H1 (cell line): ENCODE measurements around the gene FRMD4A. TPM values are rescaled to one million over a fixed set of nuclear protein-coding genes. Genes with fewer than 3 reads are reported as not detected.

Source experiments
- CTCF ChIA-PET: fragments of 300-600 bp; sonication (Branson Sonifier 250); formaldehyde crosslinking; loops from one replicate; lab custom pipeline; 2021; ENCODE audit not compliant: partially characterized antibody; lab: Charles Lee
- POLR2A ChIA-PET: fragments of 300-600 bp; sonication (Branson Sonifier 250); formaldehyde crosslinking; loops from one replicate; lab custom pipeline; 2021; ENCODE audit warnings: inconsistent platforms; ENCODE audit not compliant: partially characterized antibody; lab: Charles Lee
- DNase-seq, 2 experiments: peaks; one replicate each; pipeline versions ENCODE4 v3.0.0 to v3.0.0-alpha.2; 2010 to 2022; ENCODE audit warnings: low spot score in 2 of 2, low read depth in 1 of 2, mixed read lengths in 1 of 2
- FAIRE-seq: peaks from 2 replicates; lab custom pipeline; 2011; peaks lifted over from hg19 to GRCh38; lab: Jason Lieb, UNC
- H2AFZ ChIP-seq: 2 replicates; pipeline ENCODE4 v1.8.1; 2012; ENCODE audit warnings: low read length, inconsistent platforms
- H2AK5ac ChIP-seq: 2 replicates; pipeline ENCODE4 v1.6.1; 2013; ENCODE audit warnings: low read depth, low read length
- H2BK120ac ChIP-seq: replicated peaks from 2 replicates; pipeline ENCODE3; 2013; ENCODE audit warnings: low read depth, low read length, inconsistent platforms
- H2BK12ac ChIP-seq: 2 replicates; pipeline ENCODE4 v1.6.1; 2013; ENCODE audit warnings: low read depth, low read length
- H2BK15ac ChIP-seq: 2 replicates; pipeline ENCODE4 v1.6.1; 2013; ENCODE audit warnings: low read length
- H2BK20ac ChIP-seq: 2 replicates; pipeline ENCODE4 v1.6.1; 2013; ENCODE audit warnings: low read length
- H2BK5ac ChIP-seq: 2 replicates; pipeline ENCODE4 v1.6.1; 2013; ENCODE audit warnings: low read depth, low read length
- H3K14ac ChIP-seq: 2 replicates; pipeline ENCODE4 v1.6.1; 2013; ENCODE audit warnings: inconsistent platforms; ENCODE audit not compliant: insufficient read length
- H3K18ac ChIP-seq: 2 replicates; pipeline ENCODE4 v1.6.1; 2013; ENCODE audit warnings: low read length; ENCODE audit errors: extremely low read depth
- H3K23ac ChIP-seq: 2 replicates; pipeline ENCODE4 v1.6.1; 2013; ENCODE audit warnings: inconsistent platforms; ENCODE audit not compliant: insufficient read length
- H3K23me2 ChIP-seq: 2 replicates; pipeline ENCODE4 v1.6.1; 2013; ENCODE audit warnings: low read depth, low read length
- H3K27ac ChIP-seq: 2 replicates; pipeline ENCODE4 v1.6.1; 2011; ENCODE audit warnings: low read depth, low read length, inconsistent platforms
- H3K27me3 ChIP-seq, 4 experiments: replicated peaks in 1 of 4; 1 replicate in 1 of 4; 2 replicates in 3 of 4; pipeline versions ENCODE4 v1.6.1 to v1.8.1; 2011 to 2013; ENCODE audit warnings: low read length in 3 of 4, mild to moderate bottlenecking in 3 of 4, inconsistent platforms in 2 of 4, mixed read lengths in 2 of 4, moderate library complexity in 1 of 4; ENCODE audit not compliant: control insufficient read depth in 3 of 4, insufficient read depth in 3 of 4; ENCODE audit errors: extremely low read depth in 1 of 4
- H3K36me3 ChIP-seq, 4 experiments: 2 replicates each; pipeline versions ENCODE4 v1.6.1 to v1.8.1; 2011 to 2013; ENCODE audit warnings: mild to moderate bottlenecking in 4 of 4, low read length in 3 of 4, moderate library complexity in 2 of 4, control low read depth in 1 of 4, inconsistent platforms in 1 of 4; ENCODE audit not compliant: insufficient read depth in 4 of 4, control insufficient read depth in 2 of 4
- H3K4ac ChIP-seq: replicated peaks from 2 replicates; pipeline ENCODE3; 2013; ENCODE audit warnings: low read length, low read depth, mixed read lengths, inconsistent platforms; ENCODE audit not compliant: insufficient read length
- H3K4me1 ChIP-seq, 4 experiments: replicated peaks in 1 of 4; 1 replicate in 1 of 4; 2 replicates in 3 of 4; pipeline versions ENCODE4 v1.6.1 to v1.8.1; 2011 to 2013; ENCODE audit warnings: low read length in 3 of 4, inconsistent platforms in 2 of 4, mixed read lengths in 1 of 4; ENCODE audit not compliant: insufficient read depth in 4 of 4, control insufficient read depth in 3 of 4
- H3K4me2 ChIP-seq, 2 experiments: 2 replicates each; pipeline versions ENCODE4 v1.6.1 to v1.8.1; 2011 to 2013; ENCODE audit warnings: low read depth in 2 of 2, low read length in 2 of 2, control low read depth in 1 of 2, inconsistent platforms in 1 of 2, mild to moderate bottlenecking in 1 of 2; ENCODE audit not compliant: insufficient read depth in 1 of 2
- H3K4me3 ChIP-seq, 4 experiments: fragments of 200-600, 300-600 bp in 1 of 4; sonication (generic), shearing (Covaris generic), sonication (Bioruptor Twin) in 1 of 4; 2 replicates each; pipeline versions ENCODE4 v1.5.1 to v1.8.1; 2011 to 2016; ENCODE audit warnings: low read length in 4 of 4, low read depth in 3 of 4, control low read depth in 2 of 4, inconsistent platforms in 2 of 4, mild to moderate bottlenecking in 2 of 4, mixed read lengths in 1 of 4, moderate library complexity in 1 of 4; ENCODE audit not compliant: insufficient read depth in 2 of 4; ENCODE audit errors: extremely low read depth in 1 of 4
- H3K56ac ChIP-seq: replicated peaks from 2 replicates; pipeline ENCODE3; 2013; ENCODE audit warnings: low read depth, mild to moderate bottlenecking, mixed read lengths, low read length, inconsistent platforms; ENCODE audit not compliant: insufficient read length
- H3K79me1 ChIP-seq: 2 replicates; pipeline ENCODE4 v1.6.1; 2013; ENCODE audit warnings: low read depth, low read length, control low read depth
- H3K79me2 ChIP-seq, 2 experiments: 2 replicates each; pipeline versions ENCODE4 v1.6.1 to v1.8.1; 2012 to 2013; ENCODE audit warnings: low read length in 2 of 2, mild to moderate bottlenecking in 2 of 2, inconsistent platforms in 1 of 2; ENCODE audit not compliant: insufficient read depth in 2 of 2, control insufficient read depth in 1 of 2
- H3K9ac ChIP-seq, 4 experiments: replicated peaks in 1 of 4; 1 replicate in 1 of 4; 2 replicates in 3 of 4; pipeline versions ENCODE4 v1.6.1 to v1.8.1; 2011 to 2013; ENCODE audit warnings: low read depth in 3 of 4, low read length in 3 of 4, control low read depth in 2 of 4, mild to moderate bottlenecking in 2 of 4, moderate library complexity in 2 of 4, inconsistent platforms in 1 of 4; ENCODE audit errors: extremely low read depth in 1 of 4
- H3K9me3 ChIP-seq, 2 experiments: 2 replicates each; pipeline versions ENCODE4 v1.6.1 to v1.8.1; 2012 to 2013; ENCODE audit warnings: mild to moderate bottlenecking in 2 of 2, moderate library complexity in 2 of 2, control low read depth in 1 of 2, inconsistent platforms in 1 of 2, low read depth in 1 of 2, low read length in 1 of 2, mixed read lengths in 1 of 2; ENCODE audit not compliant: insufficient read depth in 2 of 2
- H4K20me1 ChIP-seq, 2 experiments: replicated peaks in 1 of 2; 2 replicates each; pipeline versions ENCODE3 to v1.8.1; 2011 to 2013; ENCODE audit warnings: inconsistent platforms in 2 of 2, low read length in 2 of 2, mild to moderate bottlenecking in 1 of 2; ENCODE audit not compliant: insufficient read depth in 2 of 2, control insufficient read depth in 1 of 2
- H4K5ac ChIP-seq: 2 replicates; pipeline ENCODE4 v1.6.1; 2013; ENCODE audit warnings: low read length, low read depth, mixed read lengths, inconsistent platforms; ENCODE audit not compliant: insufficient read length
- H4K8ac ChIP-seq: 2 replicates; pipeline ENCODE4 v1.8.0; 2013; ENCODE audit warnings: mild to moderate bottlenecking, moderate library complexity, low read length, inconsistent platforms; ENCODE audit not compliant: insufficient read depth; ENCODE audit errors: extremely low read depth
- H4K91ac ChIP-seq: replicated peaks from 2 replicates; pipeline ENCODE3; 2013; ENCODE audit warnings: low read length, mixed read lengths, inconsistent platforms; ENCODE audit not compliant: insufficient read length
- ATF2 ChIP-seq: IDR thresholded peaks from 2 replicates; pipeline ENCODE4 v1.6.1; 2012; ENCODE audit warnings: low read length, inconsistent platforms
- KDM1A ChIP-seq: fragments of 200-600, 300-600 bp; sonication (generic); IDR thresholded peaks from 2 replicates; pipeline ENCODE4 v1.7.1; 2016; ENCODE audit warnings: mild to moderate bottlenecking, low read length, borderline replicate concordance
- WGBS, 2 experiments: shearing (Covaris generic) in 1 of 2; methylation state at CpG; one replicate each; pipeline versions ENCODE4 v1.1.6 to v1.1.7; 2013 to 2015; ENCODE audit warnings: low lambda C conversion rate in 2 of 2, mixed read lengths in 2 of 2, inconsistent platforms in 1 of 2, low coverage in 1 of 2, missing lambda C conversion rate in 1 of 2; ENCODE audit not compliant: insufficient replicate concordance in 2 of 2, insufficient coverage in 1 of 2, insufficient read length in 1 of 2; ENCODE audit errors: extremely low coverage in 1 of 2, missing lambda C conversion rate in 1 of 2; 5-methylcytosine and 5-hydroxymethylcytosine counted together
- polyA plus RNA-seq, 7 experiments: library from polyadenylated mRNA; depleted of rRNA in 3 of 7; stranded (reverse) in 5 of 7; unstranded in 2 of 7; fragments of >200 nt in 5 of 7; fragments of 200-250 nt in 2 of 7; gene quantifications; 1 replicate in 5 of 7; 2 replicates in 1 of 7; 4 replicates in 1 of 7; pipeline versions ENCODE4 v1.2.1 to v1.2.3, GENCODE V29; 2011 to 2013; ENCODE audit warnings: missing spikeins in 2 of 7, mixed read lengths in 2 of 7
- total RNA-seq: library from RNA; stranded (reverse); fragmentation: NEBNext Ultra II Directional; extraction: Animal tissue kit (Norgen Biotek cat#: 25700); gene quantifications from 2 replicates; pipeline ENCODE4 v1.2.1, GENCODE V29; 2021

Gene FRMD4A
- total and polyA plus RNA-seq, 2 of the 8 experiments (the other 6 are each of a cell fraction or from before 2014, with no cell fraction given) = 38.6 to 39.6 TPM

GRCh38 chr10:13894412-13895093, 436.2 kb downstream of the FRMD4A start:
- Histone ChIP-seq H3K79me2 (peaks cover 3 to 9% of the 10 kb centered on the region in 2 experiments; a peak in 3 of 4 replicates), H2AK5ac (no peak overlapping the region), H4K20me1 (no peaks in the 10 kb centered on the region), H3K23me2 (peaks cover 7% of the 10 kb centered on the region; the same call in 1 of the 2 replicates), H3K4me3 (no peak overlapping the region), H3K27me3 (peaks cover 0 to 15% (median 6%) of the 10 kb centered on the region in 4 experiments; a peak in 5 of 7 replicates), H3K4ac (no peak overlapping the region), H3K9me3 (no peaks in the 10 kb centered on the region), H3K56ac (no peak overlapping the region), H2AFZ (no peak overlapping the region), H3K4me1 (peaks cover 5 to 20% (median 7%) of the 10 kb centered on the region in 4 experiments; a peak in 6 of 7 replicates), H2BK15ac (no peak overlapping the region), H2BK120ac (no peak overlapping the region), H3K9ac (no peak overlapping the region), H4K5ac (no peak overlapping the region), H3K27ac (no peak overlapping the region), H2BK20ac (no peak overlapping the region; the same call in 1 of the 2 replicates), H3K18ac (0 out of 2 replicates have a peak overlapping the region, but pooled peaks have one; percentile 24), H4K91ac (no peak overlapping the region), H4K8ac (no peak overlapping the region), H3K79me1 (peaks cover 2% of the 10 kb centered on the region; the same call in 1 of the 2 replicates), H3K36me3 (no peaks in the 10 kb centered on the region), H2BK12ac (peak overlapping the region; percentile 75; the same call in 1 of the 2 replicates), H2BK5ac (no peak overlapping the region), H3K4me2 (no peak overlapping the region), H3K14ac (no peak overlapping the region), H3K23ac (no peak overlapping the region)
- 76% methylated on average over 9 of the region's 9 CpGs; no CpG with 5 or more reads in 1 of the 2 experiments for whole genome bisulfite sequencing, 2 experiments
- FAIRE-seq (no peak), DNase-seq (no peak)
- ChIA-PET POLR2A (interaction anchor here (0.8 to 2.0 kb wide), 5 partner anchors 10 to 86 kb away, joined by 3 to 9 read pairs (median 3); no protein-coding TSS in a partner anchor), CTCF (interaction anchor here (0.9 to 1.8 kb wide), 2 partner anchors 19 to 26 kb away, joined by 3 to 5 read pairs; no protein-coding TSS in a partner anchor)
- no peak for TF ChIP-seq ATF2
- TF ChIP-seq KDM1A = peak; percentile 60
